ENCODE measurements around the gene KSR2.
"Not testable (repeated sequence)": the region's sequence is repeated elsewhere in the genome, so short reads cannot be mapped to it uniquely, and the experiment has no call there.

Gene KSR2

DNA sequence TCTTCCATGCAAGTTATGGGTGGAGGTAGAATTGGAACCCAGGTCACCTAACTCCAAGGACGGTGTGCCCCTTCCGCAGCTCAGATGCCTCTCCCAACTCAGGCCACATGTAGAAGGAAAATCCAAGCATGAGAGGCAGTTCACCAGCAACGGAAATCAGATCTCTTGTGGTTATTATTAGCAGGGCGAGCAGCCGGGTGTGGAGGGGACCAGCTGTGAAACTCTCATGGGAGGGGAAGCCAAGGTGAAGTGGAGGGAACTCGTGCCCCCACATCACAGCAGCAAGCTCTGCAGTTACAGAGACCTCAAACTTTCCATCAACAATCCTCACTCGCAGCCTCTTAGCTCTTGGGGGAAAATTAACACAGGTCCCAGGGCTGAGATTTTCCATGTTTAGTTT, 79.7 kb downstream of the KSR2 start:
- DNase-seq: no peak

DNA sequence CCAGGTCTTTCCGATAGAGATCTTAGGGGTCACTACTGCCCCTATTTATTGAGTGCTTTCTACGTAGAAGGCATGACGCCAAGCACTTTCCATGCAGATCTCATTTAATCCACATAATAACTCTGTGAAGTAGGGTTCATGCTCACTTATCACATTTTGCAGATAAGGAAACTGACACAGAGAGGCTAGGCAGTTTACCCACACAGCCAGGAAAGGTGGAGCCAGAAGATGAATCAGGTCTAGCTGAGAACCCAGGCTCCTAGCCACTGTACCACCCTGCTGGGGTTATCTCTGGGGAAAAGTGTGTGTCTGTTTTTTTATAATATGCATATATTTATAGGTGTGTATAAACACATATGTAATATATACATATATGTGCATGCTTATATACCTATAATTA, 83.6 kb downstream of the KSR2 start:
- DNase-seq: no peak

DNA sequence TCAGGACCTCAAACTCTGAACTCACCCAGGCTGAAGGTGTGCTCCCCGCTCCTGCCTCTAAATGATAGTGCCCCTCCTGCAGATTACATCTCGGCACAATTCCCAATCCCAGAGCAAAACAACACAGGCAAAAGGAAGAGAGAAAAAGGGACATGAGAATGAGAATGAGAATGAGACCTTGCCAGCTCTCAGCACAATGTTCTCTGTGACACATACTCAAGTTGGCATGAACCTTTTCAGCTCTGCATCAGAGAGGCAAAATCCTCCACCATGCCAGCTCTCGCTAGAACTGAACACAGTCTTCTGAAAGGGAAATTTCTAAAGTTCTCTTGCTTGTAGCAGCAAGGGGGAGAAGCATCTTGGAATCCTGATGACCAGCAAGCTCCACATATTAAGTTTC, 84.6 kb downstream of the KSR2 start:
- DNase-seq: no peak

DNA sequence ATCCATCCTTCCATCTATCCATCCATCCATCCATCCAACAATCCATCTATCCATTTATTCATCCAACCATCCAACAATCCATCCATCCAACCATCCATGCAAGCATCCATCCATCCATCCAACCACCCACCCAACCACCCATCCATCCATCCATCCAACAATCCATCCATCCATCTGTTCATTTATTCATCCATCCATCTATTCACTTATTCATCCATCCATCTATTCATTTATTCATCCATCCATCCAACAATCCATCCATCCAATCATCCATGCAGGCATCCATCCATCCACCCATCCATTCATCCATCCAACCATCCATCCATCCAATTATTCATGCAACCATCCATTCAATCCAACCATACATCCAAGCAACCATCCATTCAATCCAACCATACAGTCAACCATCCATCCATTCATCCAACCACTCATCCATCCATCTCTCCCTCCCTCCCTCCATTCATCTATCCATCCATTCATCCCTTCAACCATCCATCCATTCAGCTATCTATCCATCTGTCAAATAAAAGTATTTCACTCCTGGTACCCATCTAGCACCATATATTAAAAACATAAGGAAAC, 86.1 kb downstream of the KSR2 start:
- DNase-seq: no peak

DNA sequence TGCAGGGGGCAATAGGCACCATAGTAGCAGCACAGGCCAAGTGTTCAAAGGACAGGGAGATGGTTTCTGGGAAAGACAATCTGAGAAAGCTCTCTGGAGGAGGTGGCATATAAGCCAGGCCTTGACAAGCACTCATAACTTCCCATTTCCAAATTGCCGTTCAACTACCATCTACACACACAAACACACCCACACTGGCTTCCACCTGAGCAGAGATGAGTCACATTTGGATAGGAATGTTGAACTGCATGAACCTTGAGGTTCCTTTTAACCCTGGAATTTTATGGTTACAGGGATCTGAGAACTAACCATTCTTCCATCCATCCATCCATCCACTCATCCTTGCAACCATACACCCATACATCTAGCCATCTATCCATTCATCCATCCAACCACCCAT, 86.6 kb downstream of the KSR2 start:
- no peak for DNase-seq

DNA sequence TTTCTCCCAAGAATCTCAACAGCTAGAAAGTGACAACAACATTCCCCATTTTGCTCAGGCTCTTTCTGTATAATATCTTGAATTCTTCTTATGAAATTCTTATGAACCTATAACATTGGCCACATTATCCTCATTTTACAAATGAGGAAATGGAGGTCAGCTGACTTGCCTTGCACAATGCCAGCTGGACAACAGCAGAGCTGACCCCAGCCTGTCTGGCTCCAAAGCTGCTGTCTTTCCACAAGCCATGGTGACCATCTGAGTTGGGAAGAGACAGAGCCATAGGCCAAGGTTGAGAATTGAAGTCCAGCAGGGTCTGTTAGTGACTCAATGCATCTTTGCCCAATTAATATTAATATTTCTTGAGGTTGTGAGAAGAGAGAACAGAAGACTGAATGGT, 87.3 kb downstream of the KSR2 start:
- no peak for DNase-seq

DNA sequence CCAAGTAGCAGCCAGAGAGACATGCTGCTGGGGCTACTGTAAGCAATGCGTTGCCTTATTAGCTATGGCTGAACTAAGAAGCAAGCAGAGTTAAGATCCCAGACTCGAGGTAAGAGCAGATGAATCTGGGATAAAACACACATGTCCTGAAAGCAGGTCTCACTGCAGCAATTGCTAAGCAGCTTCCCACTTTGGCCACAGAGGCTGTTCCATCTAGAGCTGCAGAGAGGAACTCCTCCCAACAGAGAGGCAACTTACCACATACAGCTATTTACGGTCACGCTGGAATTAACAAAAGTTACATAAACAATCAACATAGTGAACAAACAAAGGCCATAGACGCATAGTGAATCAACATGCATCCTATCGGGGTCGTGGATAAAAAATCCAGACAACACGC, 90.2 kb downstream of the KSR2 start:
- DNase-seq: no peak

DNA sequence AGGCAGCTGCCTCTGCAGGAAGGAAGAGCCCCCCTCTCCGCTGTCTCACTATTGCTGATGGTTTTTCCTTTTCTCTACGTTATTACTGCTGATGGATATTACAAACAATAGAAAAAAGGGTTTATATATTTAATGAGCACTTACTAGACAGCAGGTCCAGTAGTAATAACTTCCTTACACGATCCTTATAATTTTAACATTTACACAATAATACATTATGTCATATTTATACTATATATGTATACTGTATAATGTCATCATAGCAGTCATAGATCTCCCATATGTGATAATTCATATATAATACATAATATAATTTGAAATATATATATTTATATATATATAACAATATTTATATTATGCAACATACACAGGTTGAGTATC, 92.4 kb downstream of the KSR2 start:
- DNase-seq: no peak

DNA sequence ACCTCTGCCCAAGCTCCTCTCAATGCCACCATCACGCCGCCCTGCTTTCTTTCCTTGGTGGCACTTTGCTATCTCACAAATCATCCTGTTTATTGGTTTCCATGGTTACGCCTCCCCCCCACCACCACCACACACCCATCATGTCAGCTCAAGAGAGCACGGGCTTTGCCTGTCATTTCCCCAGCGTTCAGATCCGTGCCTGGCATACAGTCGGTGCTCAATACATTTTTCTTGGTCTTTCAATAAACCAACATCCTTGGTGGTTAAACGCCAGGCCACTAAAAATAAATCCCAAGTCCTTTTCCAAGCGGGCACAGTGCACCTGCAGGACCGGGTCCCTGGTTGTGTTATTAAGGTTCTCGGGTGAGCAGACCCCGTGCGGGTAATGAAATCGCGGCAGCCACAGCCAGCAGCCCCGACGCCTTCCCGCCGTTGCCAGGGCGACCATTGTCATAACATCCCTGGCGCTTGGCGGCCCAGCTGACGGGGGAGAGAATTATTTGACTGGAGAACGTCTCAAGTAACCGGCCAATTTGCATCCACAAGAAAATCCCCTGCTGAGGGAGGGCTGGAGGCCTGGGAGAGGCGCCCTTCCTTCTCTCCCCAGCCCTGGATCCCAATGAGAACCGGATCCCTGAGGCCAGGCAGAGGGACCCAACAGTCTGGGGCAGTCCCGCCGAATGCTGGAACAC, 92.9 kb downstream of the KSR2 start:
- DNase-seq: no peak

DNA sequence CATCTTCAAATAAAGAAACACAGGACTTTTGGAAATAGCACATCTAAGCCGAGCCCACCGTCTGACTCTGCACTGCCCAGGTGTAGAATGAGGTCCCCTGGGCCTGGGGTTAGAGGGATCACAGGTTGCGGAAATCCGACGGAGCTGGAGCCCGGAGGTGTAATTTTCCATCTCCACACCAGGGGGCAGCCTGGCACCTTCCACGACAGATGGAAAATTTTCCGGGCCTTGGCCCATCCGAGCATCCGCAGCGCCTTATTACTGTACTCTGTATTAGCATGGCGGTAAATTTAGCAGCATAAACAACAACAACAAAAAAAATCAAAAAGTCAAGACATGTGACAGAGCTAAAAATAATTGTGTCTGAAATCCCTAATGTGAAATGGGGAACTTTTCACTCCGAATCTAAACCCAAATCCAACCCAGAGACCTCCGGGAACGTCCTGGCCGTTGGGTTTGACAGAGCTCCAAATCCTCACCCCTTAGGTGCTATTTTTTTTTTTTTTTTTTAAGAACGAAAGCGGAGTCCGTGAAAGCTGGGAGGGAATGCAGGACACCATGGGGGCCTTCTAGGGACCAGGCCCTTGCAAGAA, 93.9 kb downstream of the KSR2 start:
- peak; percentile 38 for DNase-seq

DNA sequence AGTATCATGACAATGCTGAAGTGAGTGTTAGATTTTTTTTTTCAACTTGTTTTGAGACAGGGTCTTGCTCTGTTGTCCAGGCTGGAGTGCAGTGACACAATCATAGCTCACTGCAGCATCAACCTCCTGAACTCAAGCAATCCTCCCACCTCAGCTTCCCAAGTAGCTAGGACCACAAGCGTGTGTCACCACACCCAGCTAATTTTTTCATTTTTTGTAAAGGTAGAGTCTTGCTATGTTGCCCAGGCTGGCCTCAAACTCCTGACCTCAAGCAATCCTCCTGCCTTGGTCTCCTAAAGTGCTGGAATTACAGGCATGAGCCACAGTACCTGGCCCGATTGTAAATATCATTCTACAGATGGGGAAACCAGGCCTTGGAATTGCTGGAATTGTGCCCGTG, 94.6 kb downstream of the KSR2 start:
- DNase-seq: not testable (repeated sequence)

DNA sequence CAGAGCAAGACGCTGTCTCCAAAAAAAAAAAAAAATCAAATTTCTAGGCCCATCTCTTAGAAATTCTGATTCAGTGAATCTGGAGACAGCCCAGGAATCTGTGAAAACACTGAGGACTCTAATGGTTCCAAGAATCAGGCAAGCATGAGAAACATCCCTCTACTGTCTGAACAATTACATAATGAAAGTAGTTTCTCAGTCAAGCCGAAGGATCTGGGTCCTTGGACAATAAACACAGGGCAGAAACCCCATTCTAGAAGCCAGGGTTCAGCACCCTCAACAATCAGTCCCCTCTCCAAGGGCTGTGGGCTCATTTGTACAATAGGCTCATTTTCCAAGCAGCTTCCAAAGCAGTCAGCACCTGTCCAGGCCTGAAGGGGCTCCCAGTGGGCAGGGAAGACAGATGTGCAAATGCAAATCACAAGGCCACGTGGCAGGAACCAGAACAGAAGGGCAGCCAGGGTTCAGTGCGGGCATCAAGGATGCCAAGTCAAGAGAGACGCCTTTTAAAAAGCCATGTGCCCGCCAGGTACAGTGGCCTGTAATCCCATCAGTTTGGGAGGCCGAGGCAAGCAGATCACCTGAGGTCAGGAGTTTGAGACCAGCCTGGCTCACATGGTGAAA, 96.1 kb downstream of the KSR2 start:
- DNase-seq: no peak

DNA sequence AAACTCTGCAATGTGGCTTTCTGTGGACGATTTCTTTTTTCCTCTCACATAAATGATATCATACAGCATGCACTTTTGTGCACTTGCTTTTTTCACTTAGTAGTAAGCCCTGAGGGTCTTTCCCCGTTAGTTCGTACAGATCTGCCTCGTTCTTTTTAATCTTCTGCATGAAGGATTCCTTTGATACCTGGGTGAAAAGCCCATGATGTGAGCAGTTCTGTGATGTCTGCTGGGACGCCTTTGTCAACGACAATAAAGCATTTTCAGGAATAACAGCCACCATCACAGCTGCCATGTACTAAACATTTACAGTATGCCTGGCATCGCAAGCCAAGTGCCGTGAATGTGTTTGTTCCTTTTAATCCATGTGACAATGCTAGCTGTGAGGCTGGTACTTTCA, 99.2 kb downstream of the KSR2 start:
- no peak for DNase-seq

DNA sequence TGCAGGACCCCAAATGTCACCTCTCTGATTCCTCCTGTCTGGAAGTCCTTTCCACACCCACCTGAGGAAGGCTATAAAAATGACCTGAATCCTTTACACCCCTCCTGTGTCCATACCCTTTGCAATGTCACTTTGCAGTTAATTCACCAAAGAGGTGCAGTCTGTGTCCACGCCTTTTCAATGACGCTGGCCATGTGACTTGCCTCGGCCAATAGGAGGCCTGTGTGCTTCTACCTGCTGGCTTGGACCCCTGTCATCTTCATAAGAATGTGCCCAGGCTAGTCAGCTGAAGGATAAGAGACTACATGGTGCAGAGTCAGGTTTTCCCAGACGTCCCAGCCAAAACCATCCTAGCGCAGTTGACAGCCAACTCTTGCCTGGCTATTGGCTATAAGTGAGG, 101.4 kb downstream of the KSR2 start:
- no peak for DNase-seq

DNA sequence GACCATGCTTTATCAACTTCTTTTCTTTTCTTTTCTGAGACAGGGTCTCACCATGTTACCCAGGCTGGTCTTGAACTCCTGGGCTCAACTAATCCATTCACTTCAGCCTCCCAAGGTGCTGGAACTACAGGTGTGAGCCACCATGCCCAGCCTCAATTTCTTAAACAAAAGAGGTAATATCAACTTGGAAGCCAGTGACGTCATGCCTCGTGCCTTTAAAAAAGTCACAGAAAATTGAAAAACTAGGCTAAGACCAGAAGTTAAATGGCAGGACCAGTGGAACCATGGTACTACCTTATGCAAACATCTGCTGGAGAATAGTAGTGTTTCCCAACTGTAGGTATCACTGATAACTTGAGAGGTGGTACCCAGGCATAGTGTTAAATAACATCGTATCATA, 103.3 kb downstream of the KSR2 start:
- DNase-seq: no peak

DNA sequence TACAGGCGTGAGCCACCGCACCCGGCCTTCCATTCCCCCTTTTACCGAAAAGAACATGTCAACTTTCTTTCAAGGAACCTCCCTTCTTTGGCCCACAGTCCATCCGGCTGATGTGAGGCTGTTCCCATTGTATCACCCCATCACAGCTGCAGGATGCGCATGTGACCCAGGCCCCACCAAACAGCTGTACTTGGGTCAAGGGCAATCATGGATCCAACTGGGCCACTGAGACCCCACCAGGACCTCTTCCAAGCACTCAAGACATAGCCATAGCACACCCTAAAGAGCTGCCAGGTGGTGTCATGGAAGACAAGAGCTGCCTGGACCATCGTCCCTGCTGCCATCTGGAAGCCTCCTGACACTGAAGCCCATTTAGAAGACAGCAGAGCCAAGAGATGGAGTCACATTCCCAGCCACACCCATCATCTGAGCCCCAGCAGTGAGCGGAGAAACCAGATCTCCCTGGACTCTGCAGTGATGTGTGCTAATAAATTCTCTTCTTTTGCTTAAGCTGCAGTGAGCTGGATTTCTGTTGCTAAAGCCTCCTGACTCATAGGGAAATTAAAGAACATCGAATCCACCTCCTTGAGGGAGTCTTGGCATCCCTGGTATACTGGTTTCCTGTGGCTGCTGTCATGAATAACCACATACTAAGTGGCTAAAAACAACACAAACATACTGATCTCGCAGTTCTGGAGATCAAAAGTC, 105.6 kb downstream of the KSR2 start:
- DNase-seq: no peak

DNA sequence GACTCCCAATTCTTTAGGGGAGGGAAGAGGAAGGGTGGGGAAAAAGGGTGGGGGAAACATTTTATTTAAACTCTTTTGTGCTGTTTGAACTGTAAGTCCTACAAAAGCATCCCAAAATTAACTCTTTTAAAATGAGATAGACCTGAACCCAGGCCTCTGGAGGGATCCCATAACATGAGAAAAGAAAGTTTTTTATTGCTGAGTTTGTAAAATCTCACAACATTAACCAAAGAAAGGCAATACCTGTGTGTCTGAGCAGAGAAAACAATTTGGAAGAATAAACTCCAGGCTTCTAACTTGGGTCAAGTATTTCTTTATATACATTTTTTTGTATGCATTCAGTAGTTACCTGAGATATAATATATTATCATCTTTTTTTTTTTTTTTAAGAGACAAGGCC, 107.1 kb downstream of the KSR2 start:
- DNase-seq: no peak

DNA sequence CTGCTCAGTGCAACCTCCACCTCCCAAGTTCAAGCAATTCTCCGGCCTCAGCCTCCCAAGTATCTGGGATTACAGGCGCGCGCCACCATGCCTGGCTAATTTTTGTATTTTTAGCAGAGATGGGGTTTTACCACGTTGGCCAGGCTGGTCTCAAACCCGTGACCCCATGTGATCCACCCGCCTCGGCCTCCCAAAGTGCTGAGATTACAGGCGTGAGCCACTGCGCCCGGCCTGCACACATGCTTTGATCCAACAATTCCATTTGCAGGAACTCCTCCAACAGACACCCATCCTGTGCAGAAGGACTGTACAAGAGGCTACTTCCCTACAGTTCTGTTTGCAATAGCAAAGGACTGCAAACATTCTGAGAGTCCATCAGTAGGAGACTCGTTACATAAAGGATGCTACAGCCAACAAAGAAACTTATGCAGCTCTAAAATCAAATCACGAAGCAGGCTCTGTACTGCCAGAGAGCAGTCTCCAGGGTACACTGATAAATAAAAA, 108.0 kb downstream of the KSR2 start:
- DNase-seq: not testable (repeated sequence)

DNA sequence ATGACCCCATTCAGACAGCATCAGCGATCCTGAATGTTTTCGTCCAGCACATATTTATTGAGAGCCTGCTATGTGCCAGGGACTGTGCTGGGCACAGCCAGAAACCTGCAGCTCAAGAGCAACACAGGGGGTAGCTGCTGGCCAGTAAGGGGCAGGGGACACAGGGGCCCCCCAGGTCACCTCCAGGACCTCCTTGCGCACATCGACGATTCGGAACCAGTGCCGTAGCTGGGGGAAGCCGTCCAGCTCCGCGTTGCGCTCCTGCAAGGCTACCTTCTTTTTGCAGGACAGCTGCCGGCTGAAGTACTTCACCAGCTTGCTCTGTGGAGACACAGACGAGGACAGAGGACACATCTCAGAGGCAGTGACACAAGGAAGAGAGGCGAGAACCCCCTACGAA, 108.7 kb downstream of the KSR2 start:
- no peak for DNase-seq

DNA sequence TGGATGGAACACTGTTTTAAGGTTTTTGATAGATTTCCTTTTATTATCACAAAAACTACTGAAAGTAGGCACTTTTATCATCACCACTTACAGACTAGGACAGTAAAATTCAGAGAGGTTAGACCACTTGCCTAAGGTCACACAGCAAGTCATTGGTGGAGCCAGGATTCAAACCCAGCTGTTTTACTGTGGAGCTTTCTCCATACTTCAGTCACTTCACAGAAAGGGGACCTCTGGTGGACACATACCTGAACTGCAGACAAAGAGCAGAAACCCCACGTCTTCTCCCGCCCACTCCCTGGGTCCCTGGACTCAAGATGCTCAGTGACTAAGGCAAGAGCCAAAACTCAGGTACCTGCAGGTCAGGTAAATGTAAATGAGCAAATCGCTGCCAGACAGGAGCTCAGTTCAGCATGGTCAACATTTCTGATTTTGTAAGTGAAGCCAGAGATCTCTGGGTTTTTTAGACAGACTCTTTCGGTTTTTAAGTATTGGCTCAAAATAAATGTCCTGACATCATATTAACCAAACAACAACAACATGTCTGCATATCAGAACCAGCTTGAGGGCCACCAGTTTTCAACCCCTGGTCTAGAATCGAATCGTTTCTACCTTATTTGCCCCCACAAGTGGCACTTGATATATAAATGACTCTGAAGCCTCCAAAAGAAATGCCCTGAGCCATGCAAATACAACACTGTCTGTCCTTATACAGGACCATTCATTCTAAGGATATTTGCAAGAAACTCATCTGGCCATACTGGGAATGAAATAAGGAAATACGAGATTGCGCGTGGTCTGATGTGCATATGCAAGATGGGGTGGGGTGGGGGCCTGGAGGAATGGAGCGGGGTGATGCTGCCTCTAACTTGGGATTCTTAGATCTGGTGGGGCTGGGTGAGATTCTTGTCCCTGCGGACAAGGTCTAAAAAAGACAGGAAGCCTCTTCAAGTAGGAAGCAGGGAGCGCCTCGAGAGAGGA, 110.9 kb downstream of the KSR2 start:
- DNase-seq: peak; percentile 50

DNA sequence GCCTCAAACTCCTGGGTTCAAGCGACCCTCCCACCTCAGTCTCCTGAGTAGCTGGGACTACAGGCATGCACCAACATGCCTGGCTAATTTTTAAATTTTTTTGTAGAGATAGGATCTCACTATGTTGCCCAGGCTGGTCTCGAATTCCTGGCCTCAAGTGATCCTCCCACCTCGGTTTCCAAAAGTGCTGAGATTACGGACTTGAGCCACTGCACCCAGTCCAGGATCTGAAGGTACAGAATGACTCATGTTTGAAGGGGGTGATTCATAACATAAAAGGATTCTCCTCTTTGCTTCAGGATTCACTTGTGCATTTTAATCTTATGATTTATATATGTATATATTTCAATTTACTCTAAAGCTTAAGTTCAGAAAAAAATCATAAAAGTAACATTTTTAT, 111.7 kb downstream of the KSR2 start:
- not testable (repeated sequence) for DNase-seq

DNA sequence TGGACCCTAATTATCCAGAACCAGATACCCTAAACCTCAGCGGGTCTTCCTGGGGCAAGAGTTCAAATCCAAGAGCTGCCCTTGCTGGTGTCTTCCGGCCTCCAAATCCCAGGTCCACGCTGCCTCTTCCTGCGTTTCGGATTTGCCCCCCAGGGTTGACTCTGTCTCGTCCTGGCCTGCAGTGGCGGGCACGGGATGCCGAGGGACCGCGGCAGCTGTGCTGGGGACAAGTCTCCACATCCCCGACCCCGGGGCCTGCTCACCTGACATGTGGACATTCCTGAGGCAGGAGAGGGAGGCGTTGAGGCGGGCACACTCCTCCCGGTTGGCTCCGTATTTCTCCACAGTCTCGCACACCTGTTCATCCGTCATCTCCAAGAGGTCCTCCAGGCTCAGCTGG, 113.6 kb downstream of the KSR2 start:
- DNase-seq: no peak
